ENCODE measurements around the gene FILIP1. TPM values are rescaled to one million over a fixed set of nuclear protein-coding genes. Genes with fewer than 3 reads are reported as not detected.

FILIP1 gene
- total RNA-seq, 1 donor from 2014 or later = 2.0 TPM

GRCh38 chr6:75397171-75397570, 96.4 kb downstream of the FILIP1 start:
- Histone ChIP-seq H3K4me3 (ENCODE audit: insufficient read depth, low read depth, low read length) (no peak overlapping the region), H3K79me2 (ENCODE audit: insufficient read depth, low read length) (no peaks in the 10 kb centered on the region), H3K9ac (ENCODE audit: low read length) (no peak overlapping the region), H3K27ac (ENCODE audit: low read depth, low read length) (no peak overlapping the region), H3K4me1 (ENCODE audit: insufficient read depth, low read length) (peaks cover 3% of the 10 kb centered on the region), H3K36me3 (ENCODE audit: insufficient read depth, low read length) (no peaks in the 10 kb centered on the region), H4K20me1 (ENCODE audit: insufficient read depth, low read length) (no peaks in the 10 kb centered on the region), H3K4me2 (ENCODE audit: low read length) (no peak overlapping the region), H3K27me3 (ENCODE audit: insufficient read depth, low read length) (no peaks in the 10 kb centered on the region), H2AFZ (ENCODE audit: low read depth, low read length) (no peak overlapping the region), H3K9me3 (ENCODE audit: insufficient read depth, low read depth, low read length) (no peaks in the 10 kb centered on the region)
- Mint-ChIP-seq H3K4me1 (ENCODE audit: low read depth, unreplicated experiment) (peaks cover 16% of the 10 kb centered on the region), H3K9me3 (ENCODE audit: unreplicated experiment) (no peaks in the 10 kb centered on the region), H3K27ac (ENCODE audit: unreplicated experiment) (no peak overlapping the region), H3K4me3 (ENCODE audit: unreplicated experiment) (no peak overlapping the region), H3K27me3 (ENCODE audit: low read depth, unreplicated experiment) (no peaks in the 10 kb centered on the region), H3K36me3 (ENCODE audit: low read depth, unreplicated experiment) (no peaks in the 10 kb centered on the region)
- DNase-seq (ENCODE audit: low read depth) (no peak), FAIRE-seq (no peak)
- no peak for TF ChIP-seq EZH2 (IDR thresholded peaks at IDR 0.05; ENCODE audit: insufficient read depth, low read length)
- no peak for TF ChIP-seq CTCF (IDR thresholded peaks at IDR 0.05; ENCODE audit: insufficient read depth, low read depth, low read length)

DNA sequence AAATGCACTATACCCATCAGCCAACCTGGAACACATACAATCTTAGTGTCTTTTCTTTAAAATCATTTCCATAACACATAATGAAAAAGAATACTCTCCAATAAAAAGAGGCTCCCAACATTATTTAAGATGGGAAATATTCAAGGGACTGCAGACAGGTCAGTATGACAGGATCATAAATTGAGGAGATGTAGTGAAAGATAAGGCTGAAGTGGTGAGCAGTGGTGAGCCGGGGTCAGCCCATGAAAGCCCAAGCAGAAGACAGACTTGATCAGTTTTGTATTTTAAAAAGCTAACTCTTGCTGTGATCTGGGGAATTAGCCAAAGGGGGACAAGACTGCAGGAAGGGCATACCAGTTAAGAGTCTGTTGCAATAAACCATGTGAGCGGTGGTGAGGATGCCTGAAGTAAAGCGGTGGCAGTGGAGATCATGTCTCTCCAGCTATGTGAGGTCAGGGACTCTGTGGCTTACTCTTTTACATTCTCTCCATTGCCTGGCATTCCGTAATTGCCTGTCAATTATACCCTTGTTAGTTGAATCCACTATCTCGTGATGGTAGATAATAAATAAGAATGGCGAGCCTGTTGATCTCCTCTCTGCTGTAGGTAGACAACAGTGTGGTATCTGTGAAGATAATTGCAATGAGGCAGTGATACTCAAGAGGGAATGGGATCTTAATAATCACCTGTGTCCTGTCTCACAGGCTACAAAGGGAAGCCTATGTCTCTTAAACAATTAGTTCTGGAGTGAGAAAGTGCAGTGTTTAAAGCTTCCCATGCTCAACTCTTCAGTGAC, 97.4 kb downstream of the FILIP1 start:
- DNase-seq (ENCODE audit: low read depth) (no peak), FAIRE-seq (no peak)
- H3K4me1 Mint-ChIP-seq (ENCODE audit: low read depth, unreplicated experiment) = peaks cover 13% of the 10 kb centered on the region
- no peak overlapping the region for H3K9ac ChIP-seq (ENCODE audit: low read length)
- no peaks in the 10 kb centered on the region for H3K4me1 ChIP-seq (ENCODE audit: insufficient read depth, low read length)
- TF ChIP-seq CTCF (IDR thresholded peaks at IDR 0.05; ENCODE audit: insufficient read depth, low read depth, low read length) (no peak), EZH2 (IDR thresholded peaks at IDR 0.05; ENCODE audit: insufficient read depth, low read length) (no peak)
- no peaks in the 10 kb centered on the region for H3K79me2 ChIP-seq (ENCODE audit: insufficient read depth, low read length)
- H3K4me3 ChIP-seq (ENCODE audit: insufficient read depth, low read depth, low read length) = no peak overlapping the region
- H3K4me3 Mint-ChIP-seq (ENCODE audit: unreplicated experiment) = peak overlapping the region; percentile 17
- no peaks in the 10 kb centered on the region for H3K27me3 ChIP-seq (ENCODE audit: insufficient read depth, low read length)
- H3K27me3 Mint-ChIP-seq (ENCODE audit: low read depth, unreplicated experiment) = no peaks in the 10 kb centered on the region
- H3K36me3 Mint-ChIP-seq (ENCODE audit: low read depth, unreplicated experiment) = no peaks in the 10 kb centered on the region
- no peak overlapping the region for H3K27ac Mint-ChIP-seq (ENCODE audit: unreplicated experiment)
- H3K4me2 ChIP-seq (ENCODE audit: low read length) = no peak overlapping the region
- H3K9me3 Mint-ChIP-seq (ENCODE audit: unreplicated experiment) = no peaks in the 10 kb centered on the region
- H4K20me1 ChIP-seq (ENCODE audit: insufficient read depth, low read length) = no peaks in the 10 kb centered on the region
- no peaks in the 10 kb centered on the region for H3K36me3 ChIP-seq (ENCODE audit: insufficient read depth, low read length)
- no peak overlapping the region for H3K27ac ChIP-seq (ENCODE audit: low read depth, low read length)
- no peaks in the 10 kb centered on the region for H3K9me3 ChIP-seq (ENCODE audit: insufficient read depth, low read depth, low read length)
- H2AFZ ChIP-seq (ENCODE audit: low read depth, low read length) = no peak overlapping the region

GRCh38 chr6:75393806-75394205, 99.8 kb downstream of the FILIP1 start:
- H3K27me3 Mint-ChIP-seq (ENCODE audit: low read depth, unreplicated experiment) = no peaks in the 10 kb centered on the region
- H3K36me3 ChIP-seq (ENCODE audit: insufficient read depth, low read length) = no peaks in the 10 kb centered on the region
- no peaks in the 10 kb centered on the region for H3K9me3 ChIP-seq (ENCODE audit: insufficient read depth, low read depth, low read length)
- DNase-seq (ENCODE audit: low read depth) (no peak), FAIRE-seq (no peak)
- H3K4me1 Mint-ChIP-seq (ENCODE audit: low read depth, unreplicated experiment) = peaks cover 13% of the 10 kb centered on the region
- no peaks in the 10 kb centered on the region for H3K9me3 Mint-ChIP-seq (ENCODE audit: unreplicated experiment)
- H3K4me3 Mint-ChIP-seq (ENCODE audit: unreplicated experiment) = no peak overlapping the region
- peaks cover 2% of the 10 kb centered on the region for H3K27me3 ChIP-seq (ENCODE audit: insufficient read depth, low read length)
- H2AFZ ChIP-seq (ENCODE audit: low read depth, low read length) = no peak overlapping the region
- H4K20me1 ChIP-seq (ENCODE audit: insufficient read depth, low read length) = no peaks in the 10 kb centered on the region
- H3K79me2 ChIP-seq (ENCODE audit: insufficient read depth, low read length) = no peaks in the 10 kb centered on the region
- no peak overlapping the region for H3K9ac ChIP-seq (ENCODE audit: low read length)
- H3K4me2 ChIP-seq (ENCODE audit: low read length) = no peak overlapping the region
- no peak for TF ChIP-seq EZH2 (IDR thresholded peaks at IDR 0.05; ENCODE audit: insufficient read depth, low read length)
- TF ChIP-seq CTCF (IDR thresholded peaks at IDR 0.05; ENCODE audit: insufficient read depth, low read depth, low read length) = no peak
- H3K36me3 Mint-ChIP-seq (ENCODE audit: low read depth, unreplicated experiment) = no peaks in the 10 kb centered on the region
- H3K27ac ChIP-seq (ENCODE audit: low read depth, low read length) = no peak overlapping the region
- H3K27ac Mint-ChIP-seq (ENCODE audit: unreplicated experiment) = no peak overlapping the region
- H3K4me3 ChIP-seq (ENCODE audit: insufficient read depth, low read depth, low read length) = no peak overlapping the region
- no peaks in the 10 kb centered on the region for H3K4me1 ChIP-seq (ENCODE audit: insufficient read depth, low read length)
